ENCODE measurements around the gene PSD2. TPM values are rescaled to one million over a fixed set of nuclear protein-coding genes. Genes with fewer than 3 reads are reported as not detected.

PSD2 gene
- total RNA-seq, 1 experiment from 2014 or later: 0.22 TPM

DNA sequence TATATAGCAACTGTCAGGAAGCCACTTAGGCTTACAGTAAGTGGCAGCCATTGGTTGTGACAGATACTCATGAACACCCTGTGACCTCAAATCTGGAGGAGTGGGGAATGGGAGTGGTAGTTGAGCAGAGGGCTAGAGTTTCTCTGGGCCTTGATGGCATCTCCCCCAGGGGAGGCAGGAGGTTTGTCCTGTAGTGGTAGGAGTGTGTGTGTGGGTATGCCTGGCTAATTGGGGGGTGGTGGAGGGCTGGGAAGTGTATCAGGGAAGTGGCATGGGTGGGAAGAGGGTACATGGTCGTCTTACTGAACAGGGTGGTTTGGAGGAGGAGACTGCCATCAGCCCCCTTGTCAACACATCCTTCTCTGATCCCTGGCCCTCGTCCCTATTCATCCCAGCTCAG, 71.5 kb downstream of the PSD2 start:
- no peaks in the 10 kb centered on the region for H3K79me2 ChIP-seq (ENCODE audit: insufficient read depth, low read length)
- no peak overlapping the region for H3T11ph ChIP-seq (ENCODE audit: low read length)
- no peaks in the 10 kb centered on the region for H3K36me3 Mint-ChIP-seq (ENCODE audit: insufficient read depth in 1 of 3, low read depth in 3 of 3)
- no CpG with 5 or more reads among the region's 2 CpGs for WGBS (ENCODE audit: extremely low coverage, insufficient read length, low lambda C conversion rate)
- H2BK5ac ChIP-seq (ENCODE audit: insufficient read length, low read length): no peak overlapping the region
- H3K4me1 Mint-ChIP-seq: peaks cover 5 to 15% of the 10 kb centered on the region in 2 experiments
- no peak overlapping the region for H4K8ac ChIP-seq (replicated peaks; ENCODE audit: insufficient read length, low read depth, low read length)
- no peaks in the 10 kb centered on the region for H3K23me2 ChIP-seq (ENCODE audit: insufficient read length, low read depth, low read length, poor library complexity, severe bottlenecking)
- no peak overlapping the region for H2BK12ac ChIP-seq (ENCODE audit: insufficient read length, low read depth, low read length)
- no peak overlapping the region for H3K23ac ChIP-seq (ENCODE audit: insufficient read length, low read depth, low read length)
- H3K27ac Mint-ChIP-seq: no peak overlapping the region
- no peak overlapping the region for H3K4ac ChIP-seq (ENCODE audit: low read depth, low read length)
- DNase-seq: no peak
- no peak overlapping the region for H3K14ac ChIP-seq (ENCODE audit: insufficient read depth, low read length)
- TF ChIP-seq, protein P1, sequence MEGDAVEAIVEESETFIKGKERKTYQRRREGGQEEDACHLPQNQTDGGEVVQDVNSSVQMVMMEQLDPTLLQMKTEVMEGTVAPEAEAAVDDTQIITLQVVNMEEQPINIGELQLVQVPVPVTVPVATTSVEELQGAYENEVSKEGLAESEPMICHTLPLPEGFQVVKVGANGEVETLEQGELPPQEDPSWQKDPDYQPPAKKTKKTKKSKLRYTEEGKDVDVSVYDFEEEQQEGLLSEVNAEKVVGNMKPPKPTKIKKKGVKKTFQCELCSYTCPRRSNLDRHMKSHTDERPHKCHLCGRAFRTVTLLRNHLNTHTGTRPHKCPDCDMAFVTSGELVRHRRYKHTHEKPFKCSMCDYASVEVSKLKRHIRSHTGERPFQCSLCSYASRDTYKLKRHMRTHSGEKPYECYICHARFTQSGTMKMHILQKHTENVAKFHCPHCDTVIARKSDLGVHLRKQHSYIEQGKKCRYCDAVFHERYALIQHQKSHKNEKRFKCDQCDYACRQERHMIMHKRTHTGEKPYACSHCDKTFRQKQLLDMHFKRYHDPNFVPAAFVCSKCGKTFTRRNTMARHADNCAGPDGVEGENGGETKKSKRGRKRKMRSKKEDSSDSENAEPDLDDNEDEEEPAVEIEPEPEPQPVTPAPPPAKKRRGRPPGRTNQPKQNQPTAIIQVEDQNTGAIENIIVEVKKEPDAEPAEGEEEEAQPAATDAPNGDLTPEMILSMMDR (conservative IDR thresholded peaks at IDR 0.05): no peak
- no peak overlapping the region for H4K5ac ChIP-seq (ENCODE audit: insufficient read length, low read depth, low read length)
- H3K9ac ChIP-seq (ENCODE audit: extremely low read depth, insufficient read length, low read length): no peak overlapping the region
- H2AK5ac ChIP-seq (ENCODE audit: insufficient read length, low read length): no peak overlapping the region
- H2BK120ac ChIP-seq (ENCODE audit: low read depth, low read length, poor library complexity, severe bottlenecking): no peak overlapping the region
- H3K4me3 Mint-ChIP-seq: no peak overlapping the region
- no peaks in the 10 kb centered on the region for H3K9me3 Mint-ChIP-seq
- H3K56ac ChIP-seq (ENCODE audit: insufficient read length, low read depth, low read length): no peak overlapping the region
- H3K27me3 ChIP-seq (ENCODE audit: insufficient read depth, low read length): no peaks in the 10 kb centered on the region
- H2AFZ ChIP-seq (ENCODE audit: low read length): no peak overlapping the region
- peaks cover 45% of the 10 kb centered on the region for H3K27me3 Mint-ChIP-seq (ENCODE audit: low read depth)
- H2BK20ac ChIP-seq (ENCODE audit: low read depth, low read length, poor library complexity, severe bottlenecking): no peak overlapping the region
- H4K91ac ChIP-seq (ENCODE audit: insufficient read length, low read depth, low read length): no peak overlapping the region
- H3K4me1 ChIP-seq (ENCODE audit: insufficient read depth, low read length): no peaks in the 10 kb centered on the region
- H3K18ac ChIP-seq (ENCODE audit: insufficient read length, low read depth, low read length): no peak overlapping the region
- no peaks in the 10 kb centered on the region for H3K9me3 ChIP-seq (ENCODE audit: control insufficient read depth, low read depth, low read length)
- no peak overlapping the region for H3K27ac ChIP-seq (ENCODE audit: insufficient read length, low read depth, low read length)
- H3K79me1 ChIP-seq (ENCODE audit: insufficient read depth, low read depth, low read length, poor library complexity, severe bottlenecking): no peaks in the 10 kb centered on the region
- H2BK15ac ChIP-seq (ENCODE audit: low read depth, low read length): no peak overlapping the region
- no peaks in the 10 kb centered on the region for H4K20me1 ChIP-seq (ENCODE audit: control insufficient read depth, insufficient read depth, insufficient read length)
- H3K4me2 ChIP-seq (ENCODE audit: insufficient read depth, insufficient read length, low read length): no peak overlapping the region

Measured in H9 (cell line).